H1 (cell line): ENCODE data around the gene OR2AG2. TPM values are rescaled to one million over a fixed set of nuclear protein-coding genes. Genes with fewer than 3 reads are reported as not detected.

Source experiments
- CTCF ChIA-PET: fragments of 300-600 bp; sonication (Branson Sonifier 250); formaldehyde crosslinking; loops from one replicate; lab custom pipeline; 2021; ENCODE audit not compliant: partially characterized antibody; lab: Charles Lee
- POLR2A ChIA-PET: fragments of 300-600 bp; sonication (Branson Sonifier 250); formaldehyde crosslinking; loops from one replicate; lab custom pipeline; 2021; ENCODE audit warnings: inconsistent platforms; ENCODE audit not compliant: partially characterized antibody; lab: Charles Lee
- DNase-seq, 2 experiments: peaks; one replicate each; pipeline versions ENCODE4 v3.0.0 to v3.0.0-alpha.2; 2010 to 2022; ENCODE audit warnings: low spot score in 2 of 2, low read depth in 1 of 2, mixed read lengths in 1 of 2
- FAIRE-seq: peaks from 2 replicates; lab custom pipeline; 2011; peaks lifted over from hg19 to GRCh38; lab: Jason Lieb, UNC
- H2AFZ ChIP-seq: 2 replicates; pipeline ENCODE4 v1.8.1; 2012; ENCODE audit warnings: low read length, inconsistent platforms
- H2AK5ac ChIP-seq: 2 replicates; pipeline ENCODE4 v1.6.1; 2013; ENCODE audit warnings: low read depth, low read length
- H2BK120ac ChIP-seq: replicated peaks from 2 replicates; pipeline ENCODE3; 2013; ENCODE audit warnings: low read depth, low read length, inconsistent platforms
- H2BK12ac ChIP-seq: 2 replicates; pipeline ENCODE4 v1.6.1; 2013; ENCODE audit warnings: low read depth, low read length
- H2BK15ac ChIP-seq: 2 replicates; pipeline ENCODE4 v1.6.1; 2013; ENCODE audit warnings: low read length
- H2BK20ac ChIP-seq: 2 replicates; pipeline ENCODE4 v1.6.1; 2013; ENCODE audit warnings: low read length
- H2BK5ac ChIP-seq: 2 replicates; pipeline ENCODE4 v1.6.1; 2013; ENCODE audit warnings: low read depth, low read length
- H3K14ac ChIP-seq: 2 replicates; pipeline ENCODE4 v1.6.1; 2013; ENCODE audit warnings: inconsistent platforms; ENCODE audit not compliant: insufficient read length
- H3K18ac ChIP-seq: 2 replicates; pipeline ENCODE4 v1.6.1; 2013; ENCODE audit warnings: low read length; ENCODE audit errors: extremely low read depth
- H3K23ac ChIP-seq: 2 replicates; pipeline ENCODE4 v1.6.1; 2013; ENCODE audit warnings: inconsistent platforms; ENCODE audit not compliant: insufficient read length
- H3K23me2 ChIP-seq: 2 replicates; pipeline ENCODE4 v1.6.1; 2013; ENCODE audit warnings: low read depth, low read length
- H3K27ac ChIP-seq: 2 replicates; pipeline ENCODE4 v1.6.1; 2011; ENCODE audit warnings: low read depth, low read length, inconsistent platforms
- H3K27me3 ChIP-seq, 4 experiments: replicated peaks in 1 of 4; 1 replicate in 1 of 4; 2 replicates in 3 of 4; pipeline versions ENCODE4 v1.6.1 to v1.8.1; 2011 to 2013; ENCODE audit warnings: low read length in 3 of 4, mild to moderate bottlenecking in 3 of 4, inconsistent platforms in 2 of 4, mixed read lengths in 2 of 4, moderate library complexity in 1 of 4; ENCODE audit not compliant: control insufficient read depth in 3 of 4, insufficient read depth in 3 of 4; ENCODE audit errors: extremely low read depth in 1 of 4
- H3K36me3 ChIP-seq, 4 experiments: 2 replicates each; pipeline versions ENCODE4 v1.6.1 to v1.8.1; 2011 to 2013; ENCODE audit warnings: mild to moderate bottlenecking in 4 of 4, low read length in 3 of 4, moderate library complexity in 2 of 4, control low read depth in 1 of 4, inconsistent platforms in 1 of 4; ENCODE audit not compliant: insufficient read depth in 4 of 4, control insufficient read depth in 2 of 4
- H3K4ac ChIP-seq: replicated peaks from 2 replicates; pipeline ENCODE3; 2013; ENCODE audit warnings: low read length, low read depth, mixed read lengths, inconsistent platforms; ENCODE audit not compliant: insufficient read length
- H3K4me1 ChIP-seq, 4 experiments: replicated peaks in 1 of 4; 1 replicate in 1 of 4; 2 replicates in 3 of 4; pipeline versions ENCODE4 v1.6.1 to v1.8.1; 2011 to 2013; ENCODE audit warnings: low read length in 3 of 4, inconsistent platforms in 2 of 4, mixed read lengths in 1 of 4; ENCODE audit not compliant: insufficient read depth in 4 of 4, control insufficient read depth in 3 of 4
- H3K4me2 ChIP-seq, 2 experiments: 2 replicates each; pipeline versions ENCODE4 v1.6.1 to v1.8.1; 2011 to 2013; ENCODE audit warnings: low read depth in 2 of 2, low read length in 2 of 2, control low read depth in 1 of 2, inconsistent platforms in 1 of 2, mild to moderate bottlenecking in 1 of 2; ENCODE audit not compliant: insufficient read depth in 1 of 2
- H3K4me3 ChIP-seq, 4 experiments: fragments of 200-600, 300-600 bp in 1 of 4; sonication (generic), shearing (Covaris generic), sonication (Bioruptor Twin) in 1 of 4; 2 replicates each; pipeline versions ENCODE4 v1.5.1 to v1.8.1; 2011 to 2016; ENCODE audit warnings: low read length in 4 of 4, low read depth in 3 of 4, control low read depth in 2 of 4, inconsistent platforms in 2 of 4, mild to moderate bottlenecking in 2 of 4, mixed read lengths in 1 of 4, moderate library complexity in 1 of 4; ENCODE audit not compliant: insufficient read depth in 2 of 4; ENCODE audit errors: extremely low read depth in 1 of 4
- H3K56ac ChIP-seq: replicated peaks from 2 replicates; pipeline ENCODE3; 2013; ENCODE audit warnings: low read depth, mild to moderate bottlenecking, mixed read lengths, low read length, inconsistent platforms; ENCODE audit not compliant: insufficient read length
- H3K79me1 ChIP-seq: 2 replicates; pipeline ENCODE4 v1.6.1; 2013; ENCODE audit warnings: low read depth, low read length, control low read depth
- H3K79me2 ChIP-seq, 2 experiments: 2 replicates each; pipeline versions ENCODE4 v1.6.1 to v1.8.1; 2012 to 2013; ENCODE audit warnings: low read length in 2 of 2, mild to moderate bottlenecking in 2 of 2, inconsistent platforms in 1 of 2; ENCODE audit not compliant: insufficient read depth in 2 of 2, control insufficient read depth in 1 of 2
- H3K9ac ChIP-seq, 4 experiments: replicated peaks in 1 of 4; 1 replicate in 1 of 4; 2 replicates in 3 of 4; pipeline versions ENCODE4 v1.6.1 to v1.8.1; 2011 to 2013; ENCODE audit warnings: low read depth in 3 of 4, low read length in 3 of 4, control low read depth in 2 of 4, mild to moderate bottlenecking in 2 of 4, moderate library complexity in 2 of 4, inconsistent platforms in 1 of 4; ENCODE audit errors: extremely low read depth in 1 of 4
- H3K9me3 ChIP-seq, 2 experiments: 2 replicates each; pipeline versions ENCODE4 v1.6.1 to v1.8.1; 2012 to 2013; ENCODE audit warnings: mild to moderate bottlenecking in 2 of 2, moderate library complexity in 2 of 2, control low read depth in 1 of 2, inconsistent platforms in 1 of 2, low read depth in 1 of 2, low read length in 1 of 2, mixed read lengths in 1 of 2; ENCODE audit not compliant: insufficient read depth in 2 of 2
- H4K20me1 ChIP-seq, 2 experiments: replicated peaks in 1 of 2; 2 replicates each; pipeline versions ENCODE3 to v1.8.1; 2011 to 2013; ENCODE audit warnings: inconsistent platforms in 2 of 2, low read length in 2 of 2, mild to moderate bottlenecking in 1 of 2; ENCODE audit not compliant: insufficient read depth in 2 of 2, control insufficient read depth in 1 of 2
- H4K5ac ChIP-seq: 2 replicates; pipeline ENCODE4 v1.6.1; 2013; ENCODE audit warnings: low read length, low read depth, mixed read lengths, inconsistent platforms; ENCODE audit not compliant: insufficient read length
- H4K8ac ChIP-seq: 2 replicates; pipeline ENCODE4 v1.8.0; 2013; ENCODE audit warnings: mild to moderate bottlenecking, moderate library complexity, low read length, inconsistent platforms; ENCODE audit not compliant: insufficient read depth; ENCODE audit errors: extremely low read depth
- H4K91ac ChIP-seq: replicated peaks from 2 replicates; pipeline ENCODE3; 2013; ENCODE audit warnings: low read length, mixed read lengths, inconsistent platforms; ENCODE audit not compliant: insufficient read length
- EP300 ChIP-seq, 2 experiments: IDR thresholded peaks; 1 replicate in 1 of 2; 2 replicates in 1 of 2; pipeline ENCODE4 v1.6.1; 2011 to 2012; ENCODE audit warnings: low read depth in 2 of 2, low read length in 2 of 2, mild to moderate bottlenecking in 2 of 2, borderline replicate concordance in 1 of 2, inconsistent platforms in 1 of 2, moderate library complexity in 1 of 2
- RXRA ChIP-seq: IDR thresholded peaks from 2 replicates; pipeline ENCODE4 v1.6.1; 2011; ENCODE audit warnings: low read depth, mild to moderate bottlenecking, low read length, moderate library complexity; ENCODE audit not compliant: insufficient read depth
- TAF1 ChIP-seq: IDR thresholded peaks from 2 replicates; pipeline ENCODE4 v1.6.1; 2011; ENCODE audit warnings: mild to moderate bottlenecking, low read depth, low read length
- WGBS, 2 experiments: shearing (Covaris generic) in 1 of 2; methylation state at CpG; one replicate each; pipeline versions ENCODE4 v1.1.6 to v1.1.7; 2013 to 2015; ENCODE audit warnings: low lambda C conversion rate in 2 of 2, mixed read lengths in 2 of 2, inconsistent platforms in 1 of 2, low coverage in 1 of 2, missing lambda C conversion rate in 1 of 2; ENCODE audit not compliant: insufficient replicate concordance in 2 of 2, insufficient coverage in 1 of 2, insufficient read length in 1 of 2; ENCODE audit errors: extremely low coverage in 1 of 2, missing lambda C conversion rate in 1 of 2; 5-methylcytosine and 5-hydroxymethylcytosine counted together
- polyA plus RNA-seq, 7 experiments: library from polyadenylated mRNA; depleted of rRNA in 3 of 7; stranded (reverse) in 5 of 7; unstranded in 2 of 7; fragments of >200 nt in 5 of 7; fragments of 200-250 nt in 2 of 7; gene quantifications; 1 replicate in 5 of 7; 2 replicates in 1 of 7; 4 replicates in 1 of 7; pipeline versions ENCODE4 v1.2.1 to v1.2.3, GENCODE V29; 2011 to 2013; ENCODE audit warnings: missing spikeins in 2 of 7, mixed read lengths in 2 of 7
- total RNA-seq: library from RNA; stranded (reverse); fragmentation: NEBNext Ultra II Directional; extraction: Animal tissue kit (Norgen Biotek cat#: 25700); gene quantifications from 2 replicates; pipeline ENCODE4 v1.2.1, GENCODE V29; 2021

OR2AG2 gene
- total and polyA plus RNA-seq, 2 of the 8 experiments (the other 6 are each of a cell fraction or from before 2014, with no cell fraction given) = 0.22 to 0.74 TPM

DNA sequence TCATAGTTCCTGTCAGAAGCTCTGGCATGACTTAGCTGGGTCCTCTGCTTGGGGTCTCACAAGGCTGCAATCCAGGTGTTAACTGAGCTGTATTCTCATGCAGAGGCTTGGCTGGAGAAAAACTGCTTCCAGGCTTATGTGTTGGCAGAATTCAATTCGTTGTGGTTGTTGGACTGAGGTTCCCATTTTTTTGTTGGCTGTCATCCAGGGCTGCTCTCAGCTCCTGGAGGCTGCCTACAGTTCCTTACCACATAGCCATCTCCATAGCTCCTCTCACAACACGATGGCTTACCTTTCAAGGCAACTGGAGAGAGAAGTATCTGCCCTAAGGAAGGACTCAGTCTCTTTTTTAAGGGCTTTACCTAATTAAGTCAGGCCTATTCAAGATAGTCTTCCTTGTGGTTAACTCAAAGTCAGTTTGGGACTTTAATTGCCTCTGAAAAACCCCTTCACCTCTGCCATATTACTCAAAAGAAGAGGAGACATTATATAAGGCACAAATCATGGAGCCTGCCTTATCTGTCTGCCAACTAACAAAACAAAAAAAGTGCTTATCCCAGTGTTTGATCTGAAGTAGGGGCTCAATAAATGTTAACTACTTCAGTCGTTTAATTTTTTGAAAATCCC lies 35.2 kb downstream of the OR2AG2 start:
- FAIRE-seq = no peak
- Histone ChIP-seq H2BK12ac (no peak overlapping the region), H3K18ac (no peak overlapping the region), H3K4me3 (no peak overlapping the region), H4K5ac (no peak overlapping the region), H3K4me1 (no peaks in the 10 kb centered on the region), H3K4me2 (no peak overlapping the region), H2BK15ac (no peak overlapping the region), H3K36me3 (no peaks in the 10 kb centered on the region), H3K79me2 (no peaks in the 10 kb centered on the region), H4K8ac (no peak overlapping the region), H3K27me3 (no peaks in the 10 kb centered on the region), H3K23me2 (no peaks in the 10 kb centered on the region), H3K27ac (no peak overlapping the region), H3K56ac (no peak overlapping the region), H2BK20ac (no peak overlapping the region), H3K23ac (no peak overlapping the region), H2BK120ac (no peak overlapping the region), H3K79me1 (no peaks in the 10 kb centered on the region), H4K20me1 (no peaks in the 10 kb centered on the region), H3K9ac (no peak overlapping the region), H3K9me3 (0 out of 4 replicates have a peak, but pooled peaks cover 0 to 3% of the 10 kb centered on the region in 2 experiments), H2BK5ac (no peak overlapping the region), H3K4ac (no peak overlapping the region), H4K91ac (no peak overlapping the region), H3K14ac (no peak overlapping the region), H2AFZ (no peak overlapping the region), H2AK5ac (no peak overlapping the region)
- WGBS, 2 experiments = 77% methylated on average over 3 of the region's 3 CpGs; no CpG with 5 or more reads in 1 of the 2 experiments
- ChIA-PET CTCF (interaction anchor here (0.9 to 7.8 kb wide), 11 partner anchors 8 to 1050 kb away, joined by 3 to 110 read pairs (median 5); no protein-coding TSS in a partner anchor), POLR2A (no interaction called here)
- DNase-seq = no peak
- no peak for TF ChIP-seq RXRA
- no peak for TF ChIP-seq TAF1
- no peak for TF ChIP-seq EP300 (IDR thresholded peaks at IDR 0.05; ENCODE audit: borderline replicate concordance in 1 of 2, low read depth in 2 of 2, low read length in 2 of 2)
